ENCODE measurements around the gene PWWP2B. TPM values are rescaled to one million over a fixed set of nuclear protein-coding genes. Genes with fewer than 3 reads are reported as not detected.
"Not testable (repeated sequence)": the region's sequence is repeated elsewhere in the genome, so short reads cannot be mapped to it uniquely, and the experiment has no call there.

Gene PWWP2B
- total and polyA plus RNA-seq, 9 of the 15 experiments (the other 6 are each of a cell fraction or from before 2014, with no cell fraction given): 0.07 to 9.2 (median 1.6) TPM; not detected in 1

DNA sequence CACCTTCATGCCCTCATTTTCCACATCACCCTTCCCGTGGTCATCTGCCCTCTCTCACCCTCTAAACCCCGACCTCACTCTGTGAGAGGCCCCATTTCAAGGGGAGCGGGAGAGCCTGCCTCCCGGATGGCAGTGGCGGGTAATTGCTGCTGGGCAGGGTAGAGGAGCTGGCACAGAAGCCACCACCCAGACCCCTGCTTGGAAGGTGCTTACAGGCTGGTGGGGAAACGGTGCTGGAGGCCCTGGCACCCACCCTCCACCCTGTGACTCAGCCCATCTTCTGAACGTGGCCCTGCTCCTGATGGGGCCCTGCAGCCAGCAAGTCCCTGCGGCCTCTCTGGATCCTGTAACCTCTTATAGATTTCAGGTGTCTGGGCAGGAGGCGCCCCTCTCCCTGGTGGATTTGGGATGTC lies 10.6 kb upstream of the PWWP2B start (continued):
- no peak for TF ChIP-seq NR3C1 (CRISPR knock-in tag; IDR thresholded peaks at IDR 0.05)

DNA sequence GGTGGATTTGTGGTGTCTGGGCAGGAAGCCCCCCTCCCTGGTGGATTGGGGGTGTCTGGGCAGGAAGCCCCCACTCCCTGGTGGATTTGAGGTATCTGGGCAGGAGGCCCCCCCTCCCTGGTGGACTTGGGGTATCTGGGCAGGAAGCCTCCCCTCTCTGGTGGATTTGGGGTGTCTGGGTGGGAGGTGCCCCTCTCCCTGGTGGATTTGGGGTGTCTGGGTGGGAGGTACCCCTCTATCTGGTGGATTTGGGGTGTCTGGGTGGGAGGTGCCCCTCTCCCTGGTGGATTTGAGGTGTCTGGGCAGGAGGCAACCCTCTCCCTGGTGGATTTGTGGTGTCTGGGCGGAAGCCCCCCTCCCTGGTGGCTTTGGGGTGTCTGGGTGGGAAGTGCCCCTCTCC lies 10.1 kb upstream of the PWWP2B start:
- H3K9ac ChIP-seq (ENCODE audit: insufficient read depth in 1 of 2, low read depth in 2 of 2, low read length in 2 of 2); POLR2A ChIA-PET; H3K9me3 ChIP-seq (replicated peaks; ENCODE audit: control insufficient read depth, insufficient read depth, low read depth, low read length); BruUV-seq (replicated peaks); H4K20me1 ChIP-seq (replicated peaks; ENCODE audit: control insufficient read depth, insufficient read depth, low read length); intact Hi-C loops (cut with micrococcal nuclease); DNase-seq (ENCODE audit: extremely low read depth in 1 of 4, low spot score in 3 of 4); H3K36me3 ChIP-seq (ENCODE audit: control insufficient read depth, insufficient read depth, low read length); H3K79me2 ChIP-seq (ENCODE audit: control insufficient read depth, insufficient read depth, low read length); H2AFZ ChIP-seq (ENCODE audit: low read depth, low read length); H3K4me3 ChIP-seq; FAIRE-seq; H3K27ac ChIP-seq (ENCODE audit: extremely low read depth, low read depth, low read length); H3K4me2 ChIP-seq (ENCODE audit: insufficient read depth, low read length); H3K9me1 ChIP-seq (ENCODE audit: control insufficient read depth, insufficient read depth, low read length); ATAC-seq; H3K27me3 ChIP-seq (ENCODE audit: control insufficient read depth in 2 of 2, insufficient read depth in 2 of 2, low read length in 2 of 2): not testable (repeated sequence)
- CTCF ChIA-PET (ENCODE audit: low intra/inter-chr PET ratio): interaction anchor here (1.2 to 1.5 kb wide), 2 partner anchors 66 to 71 kb away, joined by 9 to 22 read pairs; no protein-coding TSS in a partner anchor
- in situ Hi-C loops (cut with MboI): loop anchor here (10.0 kb wide), 1 partner anchor 248 kb away; no protein-coding TSS in a partner anchor
- WGBS (ENCODE audit: insufficient coverage, low coverage, missing lambda C conversion rate): no CpG with 5 or more reads among the region's 1 CpG
- H3K4me1 ChIP-seq (replicated peaks in 1 of 2; ENCODE audit: control insufficient read depth in 2 of 2, insufficient read depth in 2 of 2, low read length in 2 of 2): peaks cover 4 to 37% of the 10 kb centered on the region in 2 experiments

DNA sequence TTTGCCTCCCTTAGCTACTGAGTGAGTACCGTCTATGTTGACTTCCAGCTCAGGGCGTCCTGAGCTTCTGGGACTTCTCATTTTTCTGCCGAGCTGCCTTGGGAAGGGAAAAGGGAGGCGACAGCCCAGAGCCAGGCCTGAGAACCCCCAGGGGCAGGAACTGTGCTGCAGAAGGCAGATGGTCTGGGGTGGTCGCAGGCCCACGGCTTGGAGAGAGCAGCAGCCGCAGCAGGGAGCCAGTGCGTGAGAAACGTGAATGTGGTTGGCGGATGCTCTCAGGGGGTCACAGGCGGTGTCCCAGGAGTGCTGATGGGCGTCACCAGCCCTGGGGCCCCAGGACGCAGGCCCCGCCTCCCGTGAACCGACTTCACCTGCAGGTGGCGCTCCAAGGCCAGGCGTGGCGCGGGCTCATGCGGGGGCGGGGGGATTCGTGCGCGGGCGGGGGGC lies 9.2 kb upstream of the PWWP2B start:
- no peak overlapping the region for H3K4me3 ChIP-seq
- intact Hi-C loops (cut with micrococcal nuclease): loop anchor here (2.0 kb wide), 1 partner anchor 65 kb away; no protein-coding TSS in a partner anchor
- CTCF ChIA-PET (ENCODE audit: low intra/inter-chr PET ratio): interaction anchor here (1.2 to 1.5 kb wide), 2 partner anchors 65 to 70 kb away, joined by 9 to 22 read pairs; no protein-coding TSS in a partner anchor
- in situ Hi-C loops (cut with MboI): loop anchor here (10.0 kb wide), 1 partner anchor 247 kb away; no protein-coding TSS in a partner anchor
- WGBS (ENCODE audit: insufficient coverage, low coverage, missing lambda C conversion rate): 1% methylated on average over 11 of the region's 26 CpGs
- no peak overlapping the region for H3K9ac ChIP-seq (ENCODE audit: insufficient read depth in 1 of 2, low read depth in 2 of 2, low read length in 2 of 2)
- POLR2A ChIA-PET: no interaction called here
- DNase-seq (ENCODE audit: extremely low read depth in 1 of 4, low spot score in 3 of 4): peak; percentile 68 to 89 (median 88)
- H3K36me3 ChIP-seq (ENCODE audit: control insufficient read depth, insufficient read depth, low read length): no peaks in the 10 kb centered on the region
- BruUV-seq (replicated peaks): no TSS peak
- no peak overlapping the region for H3K4me2 ChIP-seq (ENCODE audit: insufficient read depth, low read length)
- no peaks in the 10 kb centered on the region; a peak in 1 of 5 replicates for H3K27me3 ChIP-seq (ENCODE audit: control insufficient read depth in 2 of 2, insufficient read depth in 2 of 2, low read length in 2 of 2)
- H2AFZ ChIP-seq (ENCODE audit: low read depth, low read length): 0 out of 2 replicates have a peak overlapping the region, but pooled peaks have one; percentile 50
- no peaks in the 10 kb centered on the region for H3K9me3 ChIP-seq (replicated peaks; ENCODE audit: control insufficient read depth, insufficient read depth, low read depth, low read length)
- no peaks in the 10 kb centered on the region for H3K79me2 ChIP-seq (ENCODE audit: control insufficient read depth, insufficient read depth, low read length)
- no peaks in the 10 kb centered on the region for H4K20me1 ChIP-seq (replicated peaks; ENCODE audit: control insufficient read depth, insufficient read depth, low read length)
- peak; percentile 77 for ATAC-seq
- H3K9me1 ChIP-seq (ENCODE audit: control insufficient read depth, insufficient read depth, low read length): no peaks in the 10 kb centered on the region
- no peak for FAIRE-seq
- H3K4me1 ChIP-seq (replicated peaks in 1 of 2; ENCODE audit: control insufficient read depth in 2 of 2, insufficient read depth in 2 of 2, low read length in 2 of 2): peaks cover 0 to 37% of the 10 kb centered on the region in 2 experiments; a peak in 4 of 5 replicates
- no peak overlapping the region for H3K27ac ChIP-seq (ENCODE audit: extremely low read depth, low read depth, low read length)
- TF ChIP-seq MAZ (CRISPR knock-in tag; conservative IDR thresholded peaks at IDR 0.05 in 1 of 2, IDR thresholded peaks at IDR 0.05 in 1 of 2): peak; percentile 48 to 81; a peak in 3 of 4 replicates
- TF ChIP-seq ZNF668 (CRISPR knock-in tag; IDR thresholded peaks at IDR 0.05): no peak
- TF ChIP-seq PHF20 (IDR thresholded peaks at IDR 0.05; ENCODE audit: partially characterized antibody): no peak
- no peak for TF ChIP-seq SMARCA4 (IDR thresholded peaks at IDR 0.05)
- TF ChIP-seq RAD21 (CRISPR knock-in tag; conservative IDR thresholded peaks at IDR 0.05 in 1 of 2, IDR thresholded peaks at IDR 0.05 in 1 of 2): peak; percentile 53 to 66; a peak in 3 of 4 replicates
- TF ChIP-seq COPS2 (conservative IDR thresholded peaks at IDR 0.05): no peak
- 0 out of 2 replicates have a peak, but pooled peaks have one; percentile 21 for TF ChIP-seq RB1 (IDR thresholded peaks at IDR 0.05; ENCODE audit: low read depth)
- no peak for TF ChIP-seq SREBF2 (CRISPR knock-in tag; IDR thresholded peaks at IDR 0.05)
- TF ChIP-seq ZNF707 (CRISPR knock-in tag; conservative IDR thresholded peaks at IDR 0.05): no peak
- TF ChIP-seq TBL1XR1 (IDR thresholded peaks at IDR 0.05; ENCODE audit: low read length in 2 of 2): no peak
- no peak for TF ChIP-seq FOSL1 (tag; conservative IDR thresholded peaks at IDR 0.05)

All from K562 (cell line).